Neural cell (in vitro differentiated cells): Measurements from ENCODE around the gene COA5. TPM values are rescaled to one million over a fixed set of nuclear protein-coding genes. Genes with fewer than 3 reads are reported as not detected.

ENCODE experiments used
- H2AFZ ChIP-seq: fragments of 200-600, 300-800 bp; sonication (generic), shearing (Covaris generic); 2 replicates; pipeline ENCODE4 v1.6.0; 2014; ENCODE audit warnings: low read depth, mild to moderate bottlenecking, antibody characterized with exemption, low read length, moderate library complexity
- H3F3A ChIP-seq: fragments of 200-600 bp; shearing (Covaris generic); 2 replicates; pipeline ENCODE4 v1.6.1; 2016; ENCODE audit warnings: mild to moderate bottlenecking, moderate library complexity, mixed read lengths, antibody characterized with exemption, low read length; ENCODE audit not compliant: insufficient read depth, poor library complexity, severe bottlenecking
- H3K27ac ChIP-seq: fragments of 200-600, 300-800 bp; sonication (generic), shearing (Covaris generic); 2 replicates; pipeline ENCODE4 v1.5.1; 2014; ENCODE audit warnings: mild to moderate bottlenecking, low read length, moderate library complexity
- H3K27me3 ChIP-seq: fragments of 300-800, 200-600 bp; sonication (generic), shearing (Covaris generic); 2 replicates; pipeline ENCODE4 v1.6.0; 2014; ENCODE audit warnings: mild to moderate bottlenecking, low read depth, low read length, moderate library complexity; ENCODE audit not compliant: insufficient read depth
- H3K36me3 ChIP-seq: fragments of 300-800, 200-600 bp; sonication (generic), shearing (Covaris generic); 2 replicates; pipeline ENCODE4 v1.5.1; 2014; ENCODE audit warnings: mild to moderate bottlenecking, antibody characterized with exemption, low read length, moderate library complexity; ENCODE audit not compliant: insufficient read depth
- H3K4me2 ChIP-seq: fragments of 300-800, 200-600 bp; sonication (generic), shearing (Covaris generic); 2 replicates; pipeline ENCODE4 v1.6.0; 2014; ENCODE audit warnings: mild to moderate bottlenecking, low read length
- H3K4me3 ChIP-seq: fragments of 300-800, 200-600 bp; sonication (generic), shearing (Covaris generic); 2 replicates; pipeline ENCODE4 v1.5.1; 2014; ENCODE audit warnings: mild to moderate bottlenecking, low read length, moderate library complexity
- H3K79me2 ChIP-seq: fragments of 200-600 bp; shearing (Covaris generic); replicated peaks from 2 replicates; pipeline ENCODE4 v1.6.0; 2014; ENCODE audit warnings: mild to moderate bottlenecking, low read length, moderate library complexity; ENCODE audit not compliant: insufficient read depth
- H3K9ac ChIP-seq: fragments of 300-800, 200-600 bp; sonication (generic), shearing (Covaris generic); 2 replicates; pipeline ENCODE4 v1.6.1; 2016; ENCODE audit warnings: mild to moderate bottlenecking, low read length, mixed read lengths
- H3K9me2 ChIP-seq: fragments of 200-600 bp; shearing (Covaris generic); 2 replicates; pipeline ENCODE4 v1.6.1; 2016; ENCODE audit warnings: mild to moderate bottlenecking, low read length, mixed read lengths; ENCODE audit not compliant: insufficient read depth
- H3K9me3 ChIP-seq: fragments of 200-600, 300-800 bp; sonication (generic), shearing (Covaris generic); 2 replicates; pipeline ENCODE4 v1.6.1; 2016; ENCODE audit warnings: mild to moderate bottlenecking, mixed run types, low read length, moderate library complexity, mixed read lengths
- H4K20me1 ChIP-seq: fragments of 200-600 bp; shearing (Covaris generic); 2 replicates; pipeline ENCODE4 v1.6.1; 2016; ENCODE audit warnings: mild to moderate bottlenecking, mixed run types; ENCODE audit not compliant: insufficient read depth
- CTCF ChIP-seq: fragments of 450-650 bp; IDR thresholded peaks from 2 replicates; pipeline ENCODE4 v1.5.1; 2014; ENCODE audit warnings: antibody characterized with exemption, mild to moderate bottlenecking, moderate library complexity; ENCODE audit not compliant: poor library complexity, severe bottlenecking
- EP300 ChIP-seq: fragments of 450-650 bp; conservative IDR thresholded peaks from 2 replicates; pipeline ENCODE4 v1.6.1; 2014; ENCODE audit warnings: antibody characterized with exemption, mild to moderate bottlenecking, moderate library complexity; ENCODE audit not compliant: poor library complexity, severe bottlenecking
- EZH2 ChIP-seq: fragments of 200-600, 300-800 bp; shearing (Covaris generic), sonication (generic); IDR thresholded peaks from 2 replicates; pipeline ENCODE4 v1.6.1; 2014; ENCODE audit warnings: antibody characterized with exemption, low read length, borderline replicate concordance, mild to moderate bottlenecking; ENCODE audit not compliant: insufficient read depth, poor library complexity, severe bottlenecking
- MXI1 ChIP-seq: fragments of 450-650 bp; conservative IDR thresholded peaks from 2 replicates; pipeline ENCODE4 v1.6.1; 2014; ENCODE audit warnings: antibody characterized with exemption, mild to moderate bottlenecking; ENCODE audit not compliant: poor library complexity, severe bottlenecking
- POLR2AphosphoS5 ChIP-seq: IDR thresholded peaks from 2 replicates; pipeline ENCODE4 v1.6.1; 2012
- RAD21 ChIP-seq: fragments of 450-650 bp; conservative IDR thresholded peaks from 2 replicates; pipeline ENCODE4 v1.6.1; 2014; ENCODE audit warnings: antibody characterized with exemption, mild to moderate bottlenecking, moderate library complexity
- REST ChIP-seq: IDR thresholded peaks from 2 replicates; pipeline ENCODE4 v1.6.1; 2012; ENCODE audit warnings: borderline replicate concordance
- SMC3 ChIP-seq: fragments of 450-650 bp; conservative IDR thresholded peaks from 2 replicates; pipeline ENCODE4 v1.6.1; 2014; ENCODE audit warnings: antibody characterized with exemption, mild to moderate bottlenecking, moderate library complexity; ENCODE audit not compliant: poor library complexity
- TAF1 ChIP-seq: IDR thresholded peaks from 2 replicates; pipeline ENCODE4 v1.6.1; 2012; ENCODE audit warnings: low read depth
- polyA plus RNA-seq: library from polyadenylated mRNA; depleted of rRNA; stranded (reverse); fragments of >200 nt; gene quantifications from 2 replicates; pipeline ENCODE4 v1.2.3, GENCODE V29; 2014

The COA5 gene
- polyA plus RNA-seq, 1 donor from 2014 or later = 160 TPM

- Histone ChIP-seq H3F3A (no peaks in the 10 kb centered on the region), H3K4me3 (no peak overlapping the region), H3K9me2 (no peaks in the 10 kb centered on the region), H4K20me1 (no peaks in the 10 kb centered on the region), H3K9ac (no peak overlapping the region), H3K27me3 (no peaks in the 10 kb centered on the region), H3K79me2 (peaks cover 41% of the 10 kb centered on the region), H3K4me2 (no peak overlapping the region), H3K9me3 (no peaks in the 10 kb centered on the region), H3K36me3 (no peaks in the 10 kb centered on the region), H3K27ac (no peak overlapping the region), H2AFZ (no peak overlapping the region)
- TF ChIP-seq CTCF (no peak), SMC3 (no peak), MXI1 (no peak), EP300 (no peak), REST (no peak), TAF1 (no peak), EZH2 (no peak), RAD21 (no peak), POLR2AphosphoS5 (no peak)
These were observed 3.2 kb downstream of the COA5 start for GRCh38 chr2:98605076-98605475.

GRCh38 chr2:98604547-98604946, 3.8 kb downstream of the COA5 start:
- TF ChIP-seq CTCF = no peak
- TF ChIP-seq SMC3 = no peak
- TF ChIP-seq EZH2 = no peak
- TF ChIP-seq POLR2AphosphoS5 = no peak
- TF ChIP-seq TAF1 = no peak
- TF ChIP-seq EP300 = no peak
- Histone ChIP-seq H3K79me2 (peaks cover 35% of the 10 kb centered on the region), H3K27ac (no peak overlapping the region), H3K4me2 (no peak overlapping the region), H4K20me1 (no peaks in the 10 kb centered on the region), H3K27me3 (no peaks in the 10 kb centered on the region), H3K4me3 (no peak overlapping the region), H3K9me2 (no peaks in the 10 kb centered on the region), H2AFZ (no peak overlapping the region), H3K9ac (no peak overlapping the region), H3K36me3 (no peaks in the 10 kb centered on the region), H3F3A (no peaks in the 10 kb centered on the region), H3K9me3 (no peaks in the 10 kb centered on the region)
